SW480 (cell line): ENCODE results near the gene PHLPP1.
"Not testable (repeated sequence)": the region's sequence is repeated elsewhere in the genome, so short reads cannot be mapped to it uniquely, and the experiment has no call there.

Experiments
- DNase-seq: peaks from one replicate; pipeline ENCODE4 v3.0.0-alpha.2; 2016; ENCODE audit warnings: low spot score

The PHLPP1 gene

DNA sequence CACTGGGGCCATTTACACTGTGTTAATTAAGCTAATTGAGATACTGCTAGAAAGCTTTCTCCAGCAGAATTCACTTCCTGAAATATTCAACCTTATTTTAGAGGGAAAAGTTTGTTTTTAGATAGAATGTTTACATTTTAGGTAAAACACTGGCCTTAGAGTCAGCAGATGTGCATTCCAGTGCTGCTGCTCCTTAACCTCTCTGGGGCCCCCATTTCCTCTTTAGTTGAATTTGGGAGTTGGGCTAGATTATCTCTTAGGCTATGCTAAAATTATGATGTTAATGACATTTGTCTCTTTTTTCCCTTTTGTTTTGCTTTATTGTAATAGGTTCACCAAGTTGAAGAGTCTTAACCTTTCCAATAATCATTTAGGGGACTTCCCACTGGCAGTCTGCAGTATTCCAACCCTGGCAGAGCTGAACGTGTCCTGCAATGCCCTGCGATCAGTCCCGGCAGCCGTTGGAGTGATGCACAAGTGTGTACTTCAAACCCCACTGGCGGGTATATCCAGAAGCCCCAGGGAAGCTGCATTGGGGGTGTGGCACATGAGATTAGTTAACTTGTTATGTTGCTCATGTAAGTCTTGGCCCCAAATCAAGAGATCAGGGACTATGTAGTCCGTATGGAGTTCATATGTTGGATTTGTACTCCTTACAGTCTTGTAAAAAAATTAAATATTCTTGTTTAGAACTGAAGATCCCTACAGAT is 179.5 kb downstream of the PHLPP1 start:
- no peak for DNase-seq

DNA sequence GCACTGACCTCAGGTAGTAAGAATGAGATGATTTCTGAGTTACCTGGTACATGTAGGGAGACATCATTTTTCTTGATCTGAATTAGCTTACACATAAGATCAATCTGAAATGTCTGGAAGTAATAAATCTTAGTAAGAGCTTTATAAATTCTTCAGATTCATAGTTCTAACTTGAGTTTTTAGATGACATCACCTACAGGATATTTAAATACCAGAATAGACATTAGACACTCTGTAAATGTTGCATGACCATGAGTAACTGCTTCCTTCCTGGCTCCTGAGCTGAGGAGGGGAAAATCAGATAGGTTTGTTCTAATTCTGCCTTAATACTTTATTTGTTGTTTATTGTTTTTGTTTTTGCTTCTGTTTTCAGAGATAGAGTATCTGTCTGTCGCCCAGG is 181.8 kb downstream of the PHLPP1 start:
- DNase-seq: no peak

DNA sequence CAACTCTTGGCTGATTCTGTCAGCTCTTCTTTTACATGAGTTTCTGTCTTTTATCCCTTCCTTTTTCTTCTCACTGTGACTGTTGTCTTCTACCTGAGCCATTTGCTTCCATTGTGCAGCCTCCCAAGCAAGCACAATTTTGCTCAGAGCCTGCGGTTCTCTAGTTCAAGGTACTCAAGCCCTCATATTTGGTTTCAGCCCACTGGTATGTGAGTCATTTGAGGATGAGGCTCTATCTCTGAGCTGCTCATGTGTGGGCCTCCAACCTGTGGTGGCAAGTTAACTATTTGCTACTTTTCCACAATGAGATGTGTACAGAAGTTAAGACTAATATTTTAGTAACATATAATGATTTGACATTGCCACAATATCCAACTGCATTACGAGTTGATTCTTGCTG is 183.0 kb downstream of the PHLPP1 start:
- no peak for DNase-seq

DNA sequence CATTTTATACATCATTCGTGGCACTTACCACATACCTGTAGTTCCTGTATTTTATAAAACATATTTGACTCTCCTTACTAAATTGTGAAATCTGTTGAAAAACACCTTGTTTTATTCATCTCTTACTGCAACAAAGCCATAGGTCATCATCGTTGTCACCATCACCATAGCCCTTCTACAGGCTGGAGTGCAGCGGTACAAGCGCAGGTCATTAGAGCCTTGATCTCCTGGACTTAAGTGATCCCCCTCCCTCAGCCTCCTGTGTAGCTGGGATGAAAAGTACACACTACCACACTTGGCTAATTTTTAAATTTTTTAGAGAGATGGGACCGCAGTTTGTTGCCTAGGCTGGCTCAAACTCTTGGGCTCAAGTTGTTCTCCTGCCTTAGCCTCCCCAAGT is 184.2 kb downstream of the PHLPP1 start:
- DNase-seq: no peak

DNA sequence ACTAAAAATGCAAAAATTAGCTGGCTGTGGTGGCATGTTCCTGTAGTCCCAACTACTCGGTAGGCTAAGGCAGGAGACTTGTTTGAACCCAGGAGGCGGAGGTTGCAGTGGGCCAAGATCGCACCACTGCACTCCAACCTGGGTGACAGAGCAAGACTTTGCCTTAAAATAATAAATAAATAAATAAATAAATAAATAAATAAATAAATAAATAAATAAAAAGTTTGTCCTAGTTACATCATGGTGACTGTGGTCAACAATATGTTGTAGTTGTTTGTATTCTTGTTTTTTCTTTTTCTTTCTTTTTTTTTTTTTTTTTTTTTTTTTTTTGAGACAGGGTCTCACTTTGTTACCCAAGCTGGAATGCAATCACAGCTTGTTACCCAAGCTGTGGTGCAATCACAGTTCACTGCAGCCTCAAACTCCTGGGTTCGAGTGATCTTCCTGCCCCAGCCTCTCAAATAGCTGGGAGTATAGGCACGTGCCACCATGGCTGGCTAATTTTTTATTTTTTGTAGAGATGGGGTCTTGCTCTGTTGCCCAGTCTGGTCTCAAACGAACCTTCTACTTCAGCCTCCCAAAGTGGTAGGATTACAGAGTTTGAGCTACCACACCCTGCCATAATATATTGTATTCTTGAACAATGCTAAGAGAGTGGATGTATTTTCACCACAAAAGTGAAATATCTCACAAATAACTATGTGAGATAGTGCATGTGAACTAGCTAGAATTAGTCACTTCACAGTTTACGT is 185.0 kb downstream of the PHLPP1 start:
- no peak for DNase-seq

DNA sequence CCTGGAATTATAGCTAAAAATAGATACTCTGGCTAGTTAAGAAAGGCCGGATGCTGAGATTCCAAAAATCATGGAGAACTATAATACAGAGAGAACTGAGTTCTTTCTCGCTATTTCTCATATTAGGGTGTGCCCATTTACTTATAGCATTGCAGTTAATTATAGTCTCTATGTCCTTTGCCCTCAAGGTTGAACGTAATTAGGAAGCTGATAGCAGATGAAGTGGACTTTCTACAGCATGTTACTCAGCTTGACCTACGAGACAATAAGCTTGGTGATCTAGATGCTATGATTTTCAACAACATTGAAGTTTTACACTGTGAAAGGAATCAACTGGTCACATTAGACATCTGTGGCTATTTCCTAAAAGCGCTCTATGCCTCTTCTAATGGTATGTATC is 187.4 kb downstream of the PHLPP1 start:
- DNase-seq: no peak

DNA sequence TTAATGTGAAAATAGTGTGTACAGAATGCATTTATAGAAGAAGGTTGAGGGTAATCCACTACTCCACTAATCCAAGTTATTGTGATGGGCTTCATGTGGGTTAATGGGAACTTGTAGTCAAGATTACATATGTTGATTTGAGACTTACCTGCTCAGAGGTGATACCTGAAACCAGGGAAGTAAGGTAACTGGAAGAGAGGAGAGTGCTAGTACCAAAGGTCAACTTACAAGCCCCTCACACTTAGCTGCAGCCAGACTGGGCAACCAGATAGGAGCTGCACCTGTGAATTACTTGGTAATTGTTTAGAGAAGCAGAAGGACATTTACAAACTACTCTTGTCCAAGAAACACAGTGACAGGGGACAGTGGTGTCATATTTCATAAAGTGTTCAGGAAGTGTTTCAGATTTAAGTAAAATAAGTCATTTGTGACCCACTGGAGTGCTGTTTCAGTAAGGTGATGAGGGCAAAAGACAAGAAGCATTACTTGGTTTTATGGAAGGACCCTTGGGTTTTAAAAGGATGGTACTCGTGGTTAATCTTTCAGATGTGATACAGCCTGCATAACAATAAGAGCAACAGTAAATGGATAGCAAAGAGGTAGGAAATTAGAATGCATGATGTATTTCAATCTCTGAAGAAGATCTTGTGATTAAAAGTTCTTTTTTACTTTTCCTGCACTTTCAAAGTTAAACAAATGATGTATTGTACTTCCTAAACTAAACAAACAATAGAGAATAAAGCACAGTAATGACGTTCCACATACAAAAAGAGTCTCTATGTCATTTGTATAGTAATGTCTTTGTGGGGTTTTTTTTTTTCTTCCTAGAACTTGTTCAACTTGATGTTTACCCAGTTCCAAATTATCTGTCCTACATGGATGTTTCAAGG is 189.3 kb downstream of the PHLPP1 start:
- DNase-seq: no peak

DNA sequence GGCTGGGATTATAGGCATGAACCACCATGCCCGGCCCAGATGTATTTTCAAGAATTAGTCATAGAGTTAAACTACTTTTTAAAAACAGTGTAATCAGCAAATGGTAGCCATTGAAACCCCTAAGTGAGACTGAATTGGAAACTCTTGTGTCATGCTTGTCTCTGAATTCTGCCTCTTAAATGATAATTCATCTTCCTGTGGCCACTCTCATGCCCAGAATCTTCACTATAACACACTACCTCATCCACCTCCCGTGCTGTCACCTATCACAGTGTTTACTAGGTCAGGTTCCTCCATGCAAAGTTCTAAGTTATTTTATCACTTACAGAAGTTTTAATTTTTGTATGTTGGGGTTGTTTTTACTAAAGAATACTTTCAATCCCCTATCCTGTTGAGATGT is 197.5 kb downstream of the PHLPP1 start:
- DNase-seq: no peak

DNA sequence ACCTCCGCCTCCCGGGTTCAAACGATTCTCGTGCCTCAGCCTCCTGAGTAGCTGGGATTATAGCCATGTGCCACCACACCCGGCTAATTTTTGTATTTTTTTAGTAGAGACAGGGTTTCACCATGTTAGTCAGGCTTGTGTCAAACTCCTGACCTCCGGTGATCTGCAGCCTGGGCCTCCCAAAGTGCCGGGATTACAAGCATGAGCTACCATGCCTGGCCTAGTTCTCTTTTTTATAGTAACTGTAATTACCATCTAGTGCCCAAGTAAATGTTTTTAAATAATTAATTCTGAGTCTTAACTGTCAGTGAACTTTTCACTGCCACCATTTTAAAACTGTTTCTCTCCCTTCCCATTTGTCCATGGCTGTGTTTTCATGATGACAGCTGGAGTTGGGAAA is 198.5 kb downstream of the PHLPP1 start:
- not testable (repeated sequence) for DNase-seq

DNA sequence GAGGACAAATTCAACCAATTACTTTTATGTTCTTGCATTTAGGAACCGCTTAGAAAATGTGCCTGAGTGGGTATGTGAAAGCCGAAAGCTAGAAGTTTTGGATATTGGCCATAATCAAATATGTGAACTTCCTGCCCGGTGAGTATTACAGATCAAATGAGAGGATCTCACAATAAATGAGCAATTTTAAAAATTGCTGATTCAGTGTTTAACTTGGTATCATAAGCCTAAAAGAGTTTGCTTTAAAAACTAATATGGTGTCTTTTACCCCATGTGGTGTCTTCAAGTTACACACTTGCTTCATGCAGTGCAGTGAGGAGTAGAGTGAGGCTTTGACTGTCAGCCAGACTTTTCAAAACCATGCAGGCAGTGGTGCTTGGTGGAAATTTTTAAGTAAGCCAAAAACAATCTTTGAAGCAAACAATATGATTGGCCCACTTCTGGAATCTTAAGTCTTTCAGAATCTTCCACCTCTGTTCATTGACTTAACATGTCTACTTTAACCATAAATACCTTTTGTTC is 199.6 kb downstream of the PHLPP1 start:
- DNase-seq: no peak

DNA sequence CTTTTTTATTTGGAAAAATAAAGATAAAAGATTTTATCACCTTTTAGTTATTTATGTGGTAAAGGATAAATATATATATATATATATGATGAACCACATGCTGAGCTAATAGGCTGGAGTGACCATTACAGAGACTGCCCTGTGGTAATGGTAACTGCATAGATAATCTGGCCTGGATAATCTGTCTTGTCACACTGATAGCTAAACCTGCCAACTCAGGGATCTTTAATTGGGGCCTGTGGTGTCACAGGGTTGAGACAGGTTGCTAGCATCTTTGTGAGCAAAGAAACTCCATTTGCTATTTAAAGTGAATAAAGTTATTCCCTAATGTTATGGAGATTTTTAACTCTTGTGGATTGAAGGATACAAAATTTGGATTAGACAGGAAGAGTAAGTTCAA is 203.0 kb downstream of the PHLPP1 start:
- DNase-seq: no peak

DNA sequence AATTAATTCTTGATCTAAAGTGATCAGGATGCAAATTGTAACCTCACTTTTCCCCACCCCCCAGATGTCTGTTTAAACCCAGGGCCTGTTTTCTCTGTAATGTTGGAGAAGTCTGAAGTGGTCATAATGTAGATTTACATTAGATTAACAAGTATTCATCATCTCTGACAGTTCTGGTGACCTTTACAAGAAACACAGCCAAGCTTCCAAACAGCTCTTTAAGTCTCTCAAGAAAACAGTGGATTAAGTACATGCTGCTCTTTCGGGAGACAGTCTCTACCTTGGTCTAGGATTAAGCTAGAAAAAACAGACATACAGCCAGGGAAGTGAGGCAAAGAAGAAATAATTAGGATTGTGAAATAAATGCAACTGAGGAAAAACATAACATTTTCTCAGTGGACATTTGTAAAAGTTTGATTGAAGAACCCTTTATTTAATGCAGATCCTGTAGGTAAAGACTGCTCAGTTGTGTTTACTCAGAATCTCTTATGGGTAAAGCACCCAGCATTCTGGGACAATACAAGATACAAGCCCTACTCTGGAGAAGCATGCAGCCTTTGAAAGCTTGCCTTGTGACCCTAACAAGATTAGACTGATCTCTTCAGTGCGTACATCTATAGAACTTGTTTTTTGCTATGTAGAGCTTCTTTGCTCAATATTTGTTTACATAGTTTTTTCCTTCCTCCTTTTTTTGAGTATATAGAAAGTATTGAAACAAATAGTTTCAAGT is 203.9 kb downstream of the PHLPP1 start:
- DNase-seq: no peak

DNA sequence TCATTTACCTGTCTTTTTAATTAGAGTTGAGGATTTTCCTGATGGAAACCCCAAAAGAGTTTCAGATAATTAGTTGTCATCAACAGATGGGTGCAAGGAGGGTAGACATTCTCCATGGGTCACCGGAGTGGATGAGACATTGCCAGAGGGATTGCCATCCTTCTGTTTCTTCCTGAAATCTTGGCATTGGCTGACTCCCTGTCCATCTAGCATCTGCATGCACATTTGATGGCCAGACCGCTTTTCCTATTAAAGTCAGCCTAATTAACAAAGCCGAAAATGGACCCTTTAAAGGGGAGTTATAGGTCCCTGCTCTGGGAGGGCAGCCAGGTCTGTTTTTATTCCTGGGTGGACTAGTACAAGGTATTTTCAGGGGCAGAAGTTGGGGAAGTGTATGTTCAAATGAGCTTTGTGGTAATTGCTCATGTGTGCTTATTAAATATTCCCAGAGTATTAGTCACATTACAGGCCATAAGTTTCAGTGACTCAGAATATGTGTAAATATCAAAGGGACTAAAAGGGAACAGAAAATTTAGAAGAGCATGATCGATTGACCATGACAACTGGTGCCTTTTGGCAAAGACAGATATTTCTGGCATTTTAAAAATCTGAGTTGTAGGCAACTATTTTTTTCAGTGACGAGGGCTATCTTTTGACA is 209.8 kb downstream of the PHLPP1 start:
- no peak for DNase-seq

DNA sequence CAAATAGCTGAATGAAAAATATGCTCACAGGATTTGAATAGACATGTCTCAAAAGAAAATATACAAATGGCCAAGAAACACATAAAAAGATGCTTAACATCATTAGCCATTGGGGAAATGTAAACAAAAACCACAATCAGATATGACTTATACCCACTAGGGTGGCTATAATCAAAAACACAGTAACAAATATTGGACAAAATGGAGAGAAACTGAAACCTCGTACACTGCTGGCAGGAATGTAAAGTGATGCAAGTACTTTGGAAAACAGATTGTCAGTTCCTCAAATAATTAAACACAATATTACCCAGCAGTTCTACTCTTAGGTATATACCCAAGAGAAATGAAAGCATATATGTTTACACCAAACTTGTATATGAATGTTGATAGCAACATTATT is 213.0 kb downstream of the PHLPP1 start:
- no peak for DNase-seq

DNA sequence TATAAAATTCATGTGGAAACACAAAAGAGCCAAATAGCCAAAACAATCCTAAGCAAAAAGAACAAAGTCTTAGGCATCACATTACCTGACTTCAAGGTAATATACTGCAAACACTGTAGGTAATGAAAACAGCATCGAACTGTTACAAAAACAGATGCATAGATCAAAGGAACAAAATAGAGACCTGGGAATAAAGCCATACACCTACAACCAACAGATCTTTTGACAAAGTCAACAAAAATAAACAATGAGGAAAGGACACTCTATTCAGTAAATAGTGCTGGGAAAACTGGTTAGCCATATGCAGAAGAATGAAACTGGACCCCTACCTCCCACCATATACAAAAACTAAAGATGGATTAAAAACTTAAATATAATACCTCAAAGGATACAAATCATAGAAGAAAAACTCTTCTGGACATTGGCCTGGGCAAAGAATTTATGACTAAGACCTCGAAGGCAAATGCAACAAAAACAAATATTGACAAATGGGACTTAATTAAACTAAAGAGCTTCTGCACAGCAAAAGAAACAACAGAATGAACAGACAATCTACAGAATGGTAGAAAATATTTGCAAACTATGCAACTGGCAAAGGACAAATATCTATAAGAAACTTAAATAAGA is 218.0 kb downstream of the PHLPP1 start:
- DNase-seq: no peak

DNA sequence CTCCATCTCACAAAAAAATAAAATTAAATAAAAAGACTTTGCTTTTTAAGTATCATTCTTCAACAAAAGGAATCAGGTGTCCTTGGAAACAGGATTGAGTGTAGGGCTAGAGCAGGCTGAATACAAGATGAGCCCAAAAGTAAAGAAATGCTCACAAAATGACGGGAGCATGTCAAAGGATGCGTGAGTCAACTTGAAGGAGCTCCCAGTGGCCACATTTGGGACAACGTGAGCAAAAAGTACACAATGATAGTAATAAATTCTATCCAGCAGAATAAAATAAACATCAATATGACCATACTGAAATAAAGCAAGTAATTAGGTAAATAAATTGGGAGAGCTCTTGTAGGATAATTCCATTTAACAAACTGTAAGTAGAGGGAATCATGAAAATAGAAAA is 220.7 kb downstream of the PHLPP1 start:
- no peak for DNase-seq

DNA sequence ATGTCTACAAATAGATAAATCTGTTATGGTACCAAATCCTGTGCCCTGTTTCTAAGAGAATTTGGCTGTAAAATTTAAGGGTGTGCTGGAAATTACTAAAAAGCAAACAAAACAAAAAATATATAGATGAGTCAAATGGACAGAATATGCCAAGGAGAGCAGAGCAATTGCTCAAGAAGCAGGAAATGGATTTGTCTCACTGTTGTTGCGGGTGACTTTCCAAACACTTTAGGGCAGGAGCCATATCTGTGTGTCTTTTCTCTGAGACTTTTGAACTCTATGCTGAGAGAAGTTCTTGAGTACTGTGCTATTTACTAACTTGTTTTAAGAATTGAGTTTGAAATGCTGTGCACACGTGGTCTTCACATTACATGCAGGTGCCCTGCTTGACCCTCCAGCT is 221.7 kb downstream of the PHLPP1 start:
- DNase-seq: no peak

DNA sequence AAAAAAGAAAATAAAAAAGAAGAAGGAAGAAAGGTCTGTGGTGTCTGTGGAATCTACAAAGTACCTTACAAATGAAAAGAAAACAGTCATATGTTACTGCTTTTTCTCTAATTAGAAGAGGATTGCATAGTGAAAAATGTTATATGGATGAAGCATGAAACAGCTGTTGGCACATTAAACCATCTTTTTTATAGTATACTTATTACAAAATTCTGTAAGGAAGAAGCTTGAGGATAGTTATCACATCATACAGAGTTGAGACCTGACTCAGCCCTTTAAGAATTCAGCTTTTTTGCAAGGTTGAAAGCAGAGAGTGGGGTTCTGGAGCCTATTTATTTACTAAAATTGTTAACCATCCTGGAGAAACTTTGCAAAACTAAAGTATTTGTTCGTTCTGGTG is 222.7 kb downstream of the PHLPP1 start:
- DNase-seq: no peak

DNA sequence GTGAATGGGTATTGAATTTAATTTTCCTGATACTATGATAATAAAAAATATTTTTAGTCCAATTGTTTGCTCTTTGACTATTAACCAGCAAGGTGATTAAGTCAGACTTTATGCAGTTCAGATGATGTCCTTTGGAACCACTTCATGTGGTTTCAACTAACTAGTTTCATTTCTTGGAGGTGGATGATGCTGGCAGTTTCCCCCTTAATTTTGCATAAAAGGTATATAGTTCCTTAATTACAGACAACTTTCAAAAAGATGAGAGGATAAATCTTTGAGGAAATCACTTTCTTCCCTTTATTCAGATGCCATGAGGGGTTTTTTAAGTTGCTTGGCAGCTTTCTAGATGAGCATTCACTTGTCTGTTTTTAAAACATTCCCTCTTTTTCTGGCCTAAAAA is 223.1 kb downstream of the PHLPP1 start:
- no peak for DNase-seq

DNA sequence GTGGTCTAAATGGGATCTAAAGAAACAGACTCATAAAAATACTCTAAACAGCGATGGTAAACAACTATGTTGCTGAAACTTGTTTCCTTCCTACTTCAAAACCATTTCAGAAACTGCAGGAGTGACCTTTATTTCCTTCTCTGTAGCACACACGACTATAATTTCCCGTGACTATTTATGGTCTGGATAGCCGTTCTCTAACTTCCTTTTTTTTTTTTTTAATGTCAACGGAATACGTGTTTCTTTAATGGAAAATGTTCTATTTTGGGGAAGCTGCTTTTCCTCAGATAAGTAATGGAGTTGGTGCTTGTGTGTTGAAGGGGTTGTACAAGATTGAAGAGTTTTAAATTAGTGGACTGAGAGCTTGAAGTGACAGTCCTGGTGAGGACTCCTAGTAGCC is 224.1 kb downstream of the PHLPP1 start:
- no peak for DNase-seq

DNA sequence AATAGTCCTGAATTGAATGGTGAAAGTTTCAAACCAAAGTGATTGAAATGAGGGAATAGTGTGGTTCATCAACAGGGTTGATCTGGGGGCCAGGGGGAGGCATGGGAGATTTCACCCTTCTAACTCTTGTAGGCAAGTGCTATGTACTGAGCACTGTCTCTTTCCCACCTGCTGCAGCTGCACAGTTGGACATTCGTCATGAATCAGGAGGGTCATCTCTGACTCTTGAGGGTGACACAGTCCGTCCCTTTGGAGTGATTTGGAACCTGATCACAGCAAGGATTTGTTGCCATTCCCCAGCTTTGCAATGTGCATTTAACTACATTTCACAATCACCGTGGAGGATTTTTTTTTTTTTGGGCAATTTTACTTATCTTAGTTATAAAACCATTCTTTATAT is 224.6 kb downstream of the PHLPP1 start:
- DNase-seq: no peak
